Keratinocyte (primary cell): ENCODE results near the gene KLK8. TPM values are rescaled to one million over a fixed set of nuclear protein-coding genes. Genes with fewer than 3 reads are reported as not detected.

ENCODE experiments used
- DNase-seq: peaks from one replicate; pipeline ENCODE4 v3.0.0-alpha.2; 2011; ENCODE audit warnings: low read depth, missing footprints, low spot score
- FAIRE-seq: peaks from 2 replicates; lab custom pipeline; 2011; peaks lifted over from hg19 to GRCh38; lab: Jason Lieb, UNC
- H2AFZ ChIP-seq: 2 replicates; pipeline ENCODE4 v1.6.0; 2012; ENCODE audit warnings: low read length, control low read depth, inconsistent platforms; ENCODE audit not compliant: control insufficient read depth
- H3K27ac ChIP-seq: 2 replicates; pipeline ENCODE4 v1.5.1; 2011; ENCODE audit warnings: low read length; ENCODE audit not compliant: control insufficient read depth, insufficient read depth
- H3K27me3 ChIP-seq: 3 replicates; pipeline ENCODE4 v1.6.0; 2011; ENCODE audit warnings: low read length; ENCODE audit not compliant: control insufficient read depth, insufficient read depth; ENCODE audit errors: extremely low read depth
- H3K36me3 ChIP-seq, 2 experiments: 2 replicates in 1 of 2; 3 replicates in 1 of 2; pipeline ENCODE4 v1.5.1; 2011; ENCODE audit warnings: low read length in 2 of 2, mild to moderate bottlenecking in 1 of 2; ENCODE audit not compliant: control insufficient read depth in 2 of 2, insufficient read depth in 2 of 2; ENCODE audit errors: extremely low read depth in 1 of 2
- H3K4me1 ChIP-seq: 3 replicates; pipeline ENCODE4 v1.5.1; 2011; ENCODE audit warnings: low read length; ENCODE audit not compliant: control insufficient read depth, insufficient read depth; ENCODE audit errors: extremely low read depth
- H3K4me2 ChIP-seq: 3 replicates; pipeline ENCODE4 v1.6.0; 2011; ENCODE audit warnings: low read depth, low read length; ENCODE audit not compliant: control insufficient read depth, insufficient read depth; ENCODE audit errors: extremely low read depth
- H3K4me3 ChIP-seq, 3 experiments: fragments of 200-600 bp in 1 of 3; sonication (generic) in 1 of 3; 2 replicates in 2 of 3; 3 replicates in 1 of 3; pipeline ENCODE4 v1.5.1; 2011 to 2016; ENCODE audit warnings: low read length in 3 of 3, mild to moderate bottlenecking in 3 of 3, control low read depth in 2 of 3, inconsistent platforms in 1 of 3, low read depth in 1 of 3, mixed read lengths in 1 of 3, mixed run types in 1 of 3, moderate library complexity in 1 of 3; ENCODE audit not compliant: control insufficient read depth in 2 of 3, insufficient read depth in 2 of 3; ENCODE audit errors: extremely low read depth in 1 of 3
- H3K79me2 ChIP-seq: 2 replicates; pipeline ENCODE4 v1.6.0; 2012; ENCODE audit warnings: low read length; ENCODE audit not compliant: control insufficient read depth, insufficient read depth
- H3K9ac ChIP-seq: 3 replicates; pipeline ENCODE4 v1.6.0; 2011; ENCODE audit warnings: low read length; ENCODE audit not compliant: control insufficient read depth, insufficient read depth; ENCODE audit errors: extremely low read depth
- H3K9me1 ChIP-seq: 3 replicates; pipeline ENCODE4 v1.6.0; 2011; ENCODE audit warnings: low read length; ENCODE audit not compliant: control insufficient read depth, insufficient read depth; ENCODE audit errors: extremely low read depth
- H3K9me3 ChIP-seq: 2 replicates; pipeline ENCODE4 v1.5.1; 2012; ENCODE audit warnings: low read depth, low read length; ENCODE audit not compliant: control insufficient read depth
- H4K20me1 ChIP-seq: 3 replicates; pipeline ENCODE4 v1.6.0; 2011; ENCODE audit warnings: low read length; ENCODE audit not compliant: control insufficient read depth, insufficient read depth; ENCODE audit errors: extremely low read depth
- EZH2 ChIP-seq: IDR thresholded peaks from one replicate; pipeline ENCODE4 v1.6.1; 2012; ENCODE audit warnings: inconsistent platforms, mild to moderate bottlenecking, low read length, moderate library complexity
- dilution Hi-C: fragments of 300-500 bp; cut with MboI; formaldehyde crosslinking; loops from one replicate; pipeline ENCODE4 v1.7.0; 2020; ENCODE audit warnings: low sequenced_read_pairs; ENCODE audit not compliant: extremely low pct_ligation_motif_present
- polyA plus RNA-seq, 5 experiments: library from polyadenylated mRNA; depleted of rRNA in 3 of 5; stranded (reverse) in 3 of 5; stranded (forward) in 1 of 5; unstranded in 1 of 5; fragments of >200 nt; gene quantifications; 1 replicate in 1 of 5; 2 replicates in 3 of 5; 3 replicates in 1 of 5; pipeline versions ENCODE4 v1.2.1 to v1.2.3, GENCODE V29; 2011 to 2012; ENCODE audit warnings: missing spikeins in 2 of 5, low read depth in 1 of 5, low replicate concordance in 1 of 5
- TF ChIP-seq, protein P1 (sequence below), 3 experiments: IDR thresholded peaks in 1 of 3; conservative IDR thresholded peaks in 1 of 3; optimal IDR thresholded peaks in 1 of 3; 2 replicates in 2 of 3; 3 replicates in 1 of 3; pipeline versions ENCODE3 to v1.5.1; 2011; ENCODE audit warnings: low read length in 3 of 3, mild to moderate bottlenecking in 3 of 3, moderate library complexity in 2 of 3, control low read depth in 1 of 3, inconsistent platforms in 1 of 3; ENCODE audit not compliant: insufficient read depth in 2 of 3; ENCODE audit errors: extremely low read depth in 1 of 3

KLK8 gene
- polyA plus RNA-seq, 1 donor (not counting 4 experiments of a cell fraction or from before 2014, with no cell fraction given): 118 TPM

DNA sequence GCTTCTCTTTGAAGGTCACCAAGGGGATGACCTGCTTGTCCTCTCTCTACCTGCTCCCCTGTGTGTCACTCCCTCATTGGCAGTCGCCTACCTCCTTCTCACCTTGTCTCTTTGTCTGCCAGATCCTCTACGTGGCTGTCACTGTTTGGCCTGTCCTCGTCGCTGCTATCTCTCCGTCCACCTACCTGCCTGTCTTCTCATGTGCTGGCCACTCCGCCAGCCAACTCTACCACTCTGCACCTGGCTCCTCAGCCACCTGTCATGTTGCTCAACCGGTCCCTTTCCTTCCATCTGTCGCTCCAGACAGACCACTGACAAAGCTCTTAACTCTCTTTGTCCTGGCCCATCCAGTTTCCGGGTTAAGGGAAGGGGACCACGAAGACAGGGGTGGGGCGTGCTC, 33.3 kb upstream of the KLK8 start, which contains the start of gene KLK12:
KLK12 (minus strand) TSS at position 299 of the 400 bp plus-strand sequence. CDS start 381 bp downstream, outside the sequence.
- H3K9ac ChIP-seq: no peak within 1 kb of the TSS
- H3K36me3 ChIP-seq: no peaks in the 10 kb centered on the region
- H3K4me2 ChIP-seq: no peak within 1 kb of the TSS
- H3K4me1 ChIP-seq: peaks cover 2% of the 10 kb centered on the region
- no peak for DNase-seq
- TF ChIP-seq, protein P1, sequence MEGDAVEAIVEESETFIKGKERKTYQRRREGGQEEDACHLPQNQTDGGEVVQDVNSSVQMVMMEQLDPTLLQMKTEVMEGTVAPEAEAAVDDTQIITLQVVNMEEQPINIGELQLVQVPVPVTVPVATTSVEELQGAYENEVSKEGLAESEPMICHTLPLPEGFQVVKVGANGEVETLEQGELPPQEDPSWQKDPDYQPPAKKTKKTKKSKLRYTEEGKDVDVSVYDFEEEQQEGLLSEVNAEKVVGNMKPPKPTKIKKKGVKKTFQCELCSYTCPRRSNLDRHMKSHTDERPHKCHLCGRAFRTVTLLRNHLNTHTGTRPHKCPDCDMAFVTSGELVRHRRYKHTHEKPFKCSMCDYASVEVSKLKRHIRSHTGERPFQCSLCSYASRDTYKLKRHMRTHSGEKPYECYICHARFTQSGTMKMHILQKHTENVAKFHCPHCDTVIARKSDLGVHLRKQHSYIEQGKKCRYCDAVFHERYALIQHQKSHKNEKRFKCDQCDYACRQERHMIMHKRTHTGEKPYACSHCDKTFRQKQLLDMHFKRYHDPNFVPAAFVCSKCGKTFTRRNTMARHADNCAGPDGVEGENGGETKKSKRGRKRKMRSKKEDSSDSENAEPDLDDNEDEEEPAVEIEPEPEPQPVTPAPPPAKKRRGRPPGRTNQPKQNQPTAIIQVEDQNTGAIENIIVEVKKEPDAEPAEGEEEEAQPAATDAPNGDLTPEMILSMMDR (optimal IDR thresholded peaks at IDR 0.05 in 1 of 3, IDR thresholded peaks at IDR 0.05 in 1 of 3, conservative IDR thresholded peaks at IDR 0.05 in 1 of 3; ENCODE audit: extremely low read depth in 1 of 3, insufficient read depth in 2 of 3, low read length in 3 of 3): no peak
- no peak for TF ChIP-seq EZH2
- peaks cover 3% of the 10 kb centered on the region for H3K27me3 ChIP-seq
- H2AFZ ChIP-seq: no peak within 1 kb of the TSS
- dilution Hi-C loops: no loop called here
- H3K4me3 ChIP-seq: no peak within 1 kb of the TSS
- no peak within 1 kb of the TSS for H3K27ac ChIP-seq
- H4K20me1 ChIP-seq: no peaks in the 10 kb centered on the region
- H3K79me2 ChIP-seq: no peaks in the 10 kb centered on the region
- no peaks in the 10 kb centered on the region for H3K9me3 ChIP-seq
- no peaks in the 10 kb centered on the region for H3K9me1 ChIP-seq
- no peak for FAIRE-seq

GRCh38 chr19:51031880-51032225, 30.4 kb upstream of the KLK8 start:
- no peak overlapping the region for H3K4me3 ChIP-seq
- H3K9ac ChIP-seq: no peak overlapping the region
- H3K9me1 ChIP-seq: no peaks in the 10 kb centered on the region
- no peak for DNase-seq
- H3K27me3 ChIP-seq: peaks cover 3% of the 10 kb centered on the region
- no peaks in the 10 kb centered on the region for H3K36me3 ChIP-seq
- no peaks in the 10 kb centered on the region for H3K79me2 ChIP-seq
- H3K4me2 ChIP-seq: no peak overlapping the region
- peaks cover 7% of the 10 kb centered on the region for H3K4me1 ChIP-seq
- FAIRE-seq: no peak
- no peaks in the 10 kb centered on the region for H3K9me3 ChIP-seq
- no peak overlapping the region for H3K27ac ChIP-seq
- no peak overlapping the region for H2AFZ ChIP-seq
- no peaks in the 10 kb centered on the region for H4K20me1 ChIP-seq
- dilution Hi-C loops: no loop called here
- TF ChIP-seq EZH2: no peak
- TF ChIP-seq, protein P1 (optimal IDR thresholded peaks at IDR 0.05 in 1 of 3, IDR thresholded peaks at IDR 0.05 in 1 of 3, conservative IDR thresholded peaks at IDR 0.05 in 1 of 3; ENCODE audit: extremely low read depth in 1 of 3, insufficient read depth in 2 of 3, low read length in 3 of 3): no peak
